ENCODE results near the gene RNU1-3.
"Not testable (repeated sequence)": the region's sequence is repeated elsewhere in the genome, so short reads cannot be mapped to it uniquely, and the experiment has no call there.

GRCh38 chr1:16656574-16656973 lies 10.2 kb downstream of the RNU1-3 start:
- TF ChIP-seq CTCF (IDR thresholded peaks at IDR 0.05; ENCODE audit: low read depth, low read length); EZH2phosphoT487 (IDR thresholded peaks at IDR 0.05; ENCODE audit: low read depth): not testable (repeated sequence)
